GM12892 (cell line): Measurements from ENCODE around the gene CPNE1.
A peak's percentile ranks its signal among the peaks of the same experiment; 100 is the strongest.

Source experiments
- DNase-seq: peaks from one replicate; pipeline ENCODE4 v3.0.0; 2011; ENCODE audit not compliant: insufficient read length
- FAIRE-seq: peaks from 2 replicates; lab custom pipeline; 2011; peaks lifted over from hg19 to GRCh38; lab: Jason Lieb, UNC
- POLR2A ChIP-seq: IDR thresholded peaks from 2 replicates; pipeline ENCODE4 v1.6.1; 2011; ENCODE audit warnings: low read depth, low read length, control low read depth
- POLR2AphosphoS5 ChIP-seq: IDR thresholded peaks from 2 replicates; pipeline ENCODE4 v1.6.1; 2011; ENCODE audit warnings: low read depth, low read length, control low read depth
- TAF1 ChIP-seq: IDR thresholded peaks from 2 replicates; pipeline ENCODE4 v1.6.1; 2011; ENCODE audit warnings: low read depth, mild to moderate bottlenecking, control low read depth, low read length, borderline replicate concordance

The CPNE1 gene

GRCh38 chr20:35702824-35703695, 38.4 kb upstream of the CPNE1 start:
- FAIRE-seq (no peak), DNase-seq (no peak)
- TF ChIP-seq POLR2A (peak; percentile 44), POLR2AphosphoS5 (no peak; the same call in none of the 2 replicates)

DNA sequence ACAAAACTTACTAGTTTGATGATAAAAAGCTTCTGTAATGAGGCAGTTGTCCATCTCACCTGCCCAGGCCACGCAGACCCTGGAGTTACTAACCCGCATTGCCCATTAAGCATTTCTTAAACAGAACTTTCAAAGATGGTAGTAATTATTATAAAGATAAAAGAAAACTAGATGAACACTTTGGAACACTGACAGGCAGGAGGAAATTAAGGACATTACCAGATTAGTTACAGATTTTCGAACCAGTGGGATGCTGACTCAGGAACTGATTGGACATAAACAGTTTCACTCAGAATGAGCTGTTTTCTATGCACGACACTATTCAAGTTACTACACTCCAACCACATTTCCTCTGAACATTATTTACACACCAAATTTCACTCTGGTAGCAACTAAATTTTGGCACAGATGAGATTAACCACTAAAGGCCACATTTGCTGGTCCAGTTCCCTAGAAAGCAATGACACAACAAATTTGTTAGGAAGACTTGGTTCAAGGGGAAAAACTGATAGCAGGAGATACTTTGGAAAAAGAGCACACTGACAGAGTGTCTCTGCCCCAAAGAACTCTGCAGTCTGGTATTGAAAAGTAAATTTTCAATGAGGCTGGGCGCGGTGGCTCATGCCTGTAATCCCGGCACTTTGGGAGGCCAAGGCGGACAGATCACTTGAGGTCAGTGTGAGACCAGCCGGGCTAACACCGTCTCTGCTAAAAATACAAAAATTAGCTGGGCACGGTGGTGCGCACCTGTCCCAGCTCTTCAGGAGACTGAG, 37.5 kb upstream of the CPNE1 start:
- DNase-seq (no peak), FAIRE-seq (no peak)
- peak; percentile 55 for TF ChIP-seq POLR2A
- TF ChIP-seq POLR2AphosphoS5: peak; percentile 67; the same call in 1 of the 2 replicates
- no peak for TF ChIP-seq TAF1

- FAIRE-seq: no peak
- no peak for DNase-seq
- TF ChIP-seq POLR2AphosphoS5 (no peak), POLR2A (no peak), TAF1 (no peak)
Measured at GRCh38 chr20:35700625-35701148, 36.0 kb upstream of the CPNE1 start.

DNA sequence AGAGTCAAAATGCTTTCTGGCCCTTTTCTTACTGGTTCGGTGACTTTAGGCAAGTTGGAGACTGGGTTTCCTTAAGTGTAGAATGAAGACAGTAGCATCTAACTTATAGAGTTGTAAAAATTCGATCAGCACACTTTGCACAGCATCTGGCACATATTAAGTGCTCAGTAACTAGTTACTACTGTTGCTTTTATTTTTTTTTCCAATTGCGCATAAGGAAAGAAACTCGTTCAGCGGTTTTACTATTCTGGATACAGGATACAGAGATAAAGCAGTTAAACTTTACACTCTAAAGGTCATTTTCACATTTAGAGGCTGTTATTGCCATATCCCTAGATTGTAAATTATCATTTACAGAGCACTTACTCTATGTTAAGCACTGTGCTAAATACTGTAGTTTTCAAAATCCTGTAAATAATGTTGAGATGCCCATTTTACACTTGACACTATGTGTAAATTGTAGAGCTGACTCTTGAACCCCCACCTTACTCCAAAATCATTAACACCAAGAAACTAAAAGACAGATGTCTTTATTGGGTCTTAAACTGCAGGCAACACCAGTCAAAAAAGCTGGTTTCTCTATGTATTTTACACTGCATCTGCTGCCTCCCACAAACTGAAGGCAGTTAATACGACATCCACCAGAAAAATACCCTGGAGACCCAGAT, 35.4 kb upstream of the CPNE1 start:
- TF ChIP-seq TAF1 (no peak), POLR2AphosphoS5 (no peak), POLR2A (no peak)
- DNase-seq (no peak), FAIRE-seq (no peak)

- FAIRE-seq (peak; percentile 81), DNase-seq (peak; percentile 89)
- TF ChIP-seq POLR2A (peak; percentile 88), TAF1 (peak; percentile 70), POLR2AphosphoS5 (peak; percentile 80)
Measured at GRCh38 chr20:35699127-35699956, 34.6 kb upstream of the CPNE1 start, which contains the start of the genes NFS1 and ROMO1. Gene NFS1, minus strand, starts transcription at chr20:35699352. Its CDS starts 64 bp downstream, at chr20:35699288. Gene ROMO1, plus strand, starts transcription at chr20:35699405. Its CDS starts 228 bp downstream, at chr20:35699633.

DNA sequence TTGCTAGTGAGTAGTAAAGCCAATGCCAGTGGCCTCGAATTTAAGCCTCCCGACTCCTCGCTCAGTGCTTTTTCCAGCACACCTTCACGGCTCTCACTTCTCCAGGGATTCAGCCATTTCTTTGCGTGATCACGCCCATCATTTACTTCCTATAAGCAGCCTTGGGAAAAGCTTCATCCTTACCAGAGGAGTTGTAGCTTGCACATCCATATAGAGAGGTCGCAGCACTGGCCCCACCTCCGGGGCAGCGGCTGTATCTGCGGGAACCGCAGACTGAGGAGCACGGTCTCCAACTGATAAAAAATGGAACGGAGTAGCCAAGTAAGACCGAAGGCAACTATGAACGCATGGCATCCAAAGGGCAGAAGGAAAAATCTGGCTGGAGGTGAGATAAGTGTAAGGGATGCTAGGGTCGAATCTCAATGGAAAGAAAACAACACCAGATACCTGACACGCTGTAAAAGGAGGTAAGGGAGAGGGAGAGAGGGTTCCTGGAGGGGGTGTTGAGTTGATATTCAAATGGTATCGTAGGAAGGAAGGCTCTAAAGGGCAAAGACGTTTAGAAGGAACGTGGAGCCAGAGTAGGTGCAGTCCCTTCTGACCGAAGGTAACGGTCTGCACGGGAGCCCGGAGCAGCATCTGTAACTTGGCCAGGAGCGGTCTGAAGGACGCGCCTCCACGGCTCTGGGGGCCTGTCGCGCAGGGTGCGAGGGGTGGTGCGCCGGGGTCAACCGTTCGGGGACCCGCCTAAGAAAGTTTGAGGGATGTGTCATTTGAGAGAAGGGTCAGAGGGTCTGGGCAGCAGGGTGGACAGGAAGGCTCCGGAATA, 33.8 kb upstream of the CPNE1 start:
- TF ChIP-seq POLR2A (no peak), TAF1 (no peak), POLR2AphosphoS5 (no peak)
- no peak for DNase-seq

DNA sequence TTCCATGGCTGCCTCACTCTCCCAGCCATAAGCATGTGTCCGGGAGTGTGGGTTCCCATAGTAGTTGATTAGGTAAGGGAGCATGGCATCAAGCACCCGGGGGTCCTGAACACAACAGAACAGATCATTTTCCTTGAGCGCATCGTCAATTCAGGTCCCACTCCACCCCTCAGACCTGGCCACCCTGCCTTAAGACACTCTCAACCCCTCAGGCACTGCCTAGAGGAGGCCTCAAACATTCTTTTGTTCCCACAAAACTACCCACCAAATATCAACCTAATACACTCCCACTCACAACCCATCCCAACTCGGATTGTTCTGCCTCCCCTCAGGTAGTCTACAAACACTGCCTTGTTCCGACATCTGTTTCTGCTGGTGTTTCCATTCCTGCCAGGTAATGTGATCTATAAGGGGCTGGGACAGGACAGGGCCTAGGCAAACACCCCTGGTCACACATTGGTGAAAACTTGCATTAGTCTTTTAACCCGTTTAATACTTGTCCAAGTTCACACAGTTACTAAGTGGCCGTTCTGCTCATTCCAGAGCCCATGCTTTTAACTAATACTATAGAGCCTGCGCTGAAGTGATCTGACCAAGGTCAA, 33.1 kb upstream of the CPNE1 start:
- FAIRE-seq (no peak), DNase-seq (no peak)
- TF ChIP-seq TAF1 (no peak), POLR2AphosphoS5 (no peak), POLR2A (no peak)

More for the DNA sequence above, 33.8 kb upstream of the CPNE1 start:
- FAIRE-seq: peak; percentile 44

DNA sequence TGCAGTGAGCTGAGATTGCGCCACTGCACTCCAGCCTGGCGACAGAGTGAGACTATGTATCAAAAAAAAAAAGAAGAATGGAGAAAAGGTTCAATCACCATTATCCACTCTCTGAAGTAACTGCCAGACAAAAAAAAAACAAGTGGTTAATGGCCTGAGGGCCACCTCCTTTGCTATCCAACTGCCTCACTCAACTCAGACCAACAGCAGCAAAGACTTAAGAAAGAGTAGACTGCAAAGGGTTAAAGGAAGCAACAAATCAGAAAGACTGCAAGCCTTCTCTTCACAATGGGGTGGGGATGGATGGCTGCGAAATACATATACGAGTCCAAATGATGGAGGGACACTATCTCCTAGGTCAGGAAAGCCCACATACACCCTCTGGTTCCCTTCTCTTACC, 31.3 kb upstream of the CPNE1 start:
- FAIRE-seq: no peak
- DNase-seq: no peak
- TF ChIP-seq POLR2AphosphoS5: no peak
- no peak for TF ChIP-seq POLR2A
- TF ChIP-seq TAF1: no peak

DNA sequence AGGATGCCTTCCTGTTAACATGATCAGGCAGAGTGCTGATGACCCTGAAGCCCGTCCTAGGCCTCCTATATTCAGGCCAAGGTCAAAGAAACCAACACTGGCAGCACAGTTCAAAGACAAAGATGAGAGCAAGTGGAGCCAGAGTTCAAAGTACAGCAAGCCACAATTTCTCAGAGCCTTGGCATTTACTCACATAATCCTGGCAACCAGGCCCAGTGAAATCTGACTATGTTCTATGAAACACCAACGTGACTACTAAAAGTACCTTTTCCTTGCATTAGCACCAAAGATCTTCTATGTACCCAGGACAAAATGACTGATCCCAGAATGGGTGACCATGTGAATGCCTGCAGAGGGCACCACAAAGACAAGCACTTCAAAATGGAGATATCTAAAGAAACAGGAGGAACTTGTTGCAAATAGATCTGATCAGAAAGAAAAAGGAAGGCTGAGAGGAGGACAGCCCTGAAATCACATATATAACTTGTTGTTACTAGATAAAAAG, 30.6 kb upstream of the CPNE1 start:
- DNase-seq (no peak), FAIRE-seq (no peak)
- TF ChIP-seq TAF1 (no peak), POLR2AphosphoS5 (no peak), POLR2A (no peak)
